WTC11 (cell line): ENCODE results near the gene SLC7A14. TPM values are rescaled to one million over a fixed set of nuclear protein-coding genes. Genes with fewer than 3 reads are reported as not detected.

ENCODE experiments used
- ATAC-seq: fragments of 200-7000 bp; cut with Tn5 transposase; 2 replicates; pipeline ENCODE4 v1.10.0; 2021; ENCODE audit warnings: mild to moderate bottlenecking, moderate library complexity
- CTCF ChIA-PET: fragments of 300-600 bp; sonication (Branson Sonifier 250); formaldehyde crosslinking; loops from one replicate; lab custom pipeline; 2021; ENCODE audit warnings: antibody characterized with exemption; lab: Charles Lee
- POLR2A ChIA-PET: fragments of 350-600 bp; sonication (Branson Sonifier 250); formaldehyde crosslinking; loops from one replicate; lab custom pipeline; 2021; ENCODE audit warnings: antibody characterized with exemption; lab: Charles Lee
- DNase-seq: peaks from one replicate; pipeline ENCODE4 v3.0.0; 2021; ENCODE audit warnings: low spot score
- H3K27ac Mint-ChIP-seq: 2 replicates; pipeline ENCODE4 v1.8.0; 2021; ENCODE audit warnings: mixed read lengths
- H3K27me3 Mint-ChIP-seq: 2 replicates; pipeline ENCODE4 v1.8.0; 2021; ENCODE audit warnings: low read depth, mild to moderate bottlenecking, moderate library complexity, mixed read lengths
- H3K36me3 Mint-ChIP-seq: 2 replicates; pipeline ENCODE4 v1.8.0; 2021; ENCODE audit warnings: mixed read lengths
- H3K4me1 Mint-ChIP-seq: 2 replicates; pipeline ENCODE4 v1.8.0; 2022; ENCODE audit warnings: mixed read lengths
- H3K4me3 Mint-ChIP-seq: 2 replicates; pipeline ENCODE4 v1.8.0; 2021; ENCODE audit warnings: mild to moderate bottlenecking, moderate library complexity, mixed read lengths
- H3K9me3 Mint-ChIP-seq: 2 replicates; pipeline ENCODE4 v1.8.0; 2021; ENCODE audit warnings: mixed read lengths
- AFF4 ChIP-seq: sonication (generic); formaldehyde crosslinking; IDR thresholded peaks from 2 replicates; pipeline ENCODE4 v1.8.1; 2023; ENCODE audit warnings: mild to moderate bottlenecking, missing genetic modification reagents, borderline replicate concordance
- ATF2 ChIP-seq: sonication (generic); formaldehyde crosslinking; IDR thresholded peaks from 2 replicates; pipeline ENCODE4 v1.8.1; 2022; ENCODE audit warnings: low read depth, missing genetic modification reagents, borderline replicate concordance
- FOXP1 ChIP-seq: sonication (generic); formaldehyde crosslinking; IDR thresholded peaks from 2 replicates; pipeline ENCODE4 v1.8.0; 2022; ENCODE audit warnings: missing genetic modification reagents, mild to moderate bottlenecking, moderate library complexity, borderline replicate concordance
- GABPB1 ChIP-seq: sonication (generic); formaldehyde crosslinking; IDR thresholded peaks from 2 replicates; pipeline ENCODE4 v1.8.1; 2023; ENCODE audit warnings: mild to moderate bottlenecking, missing genetic modification reagents
- JAZF1 ChIP-seq: fragments of 250-450 bp; sonication (Bioruptor Pico); IDR thresholded peaks from 2 replicates; pipeline ENCODE4 v1.9.0; 2021; ENCODE audit warnings: moderate library complexity, mild to moderate bottlenecking, inconsistent platforms
- NFYB ChIP-seq: sonication (generic); formaldehyde crosslinking; conservative IDR thresholded peaks from 2 replicates; pipeline ENCODE4 v1.8.0; 2022; ENCODE audit warnings: low read depth, missing genetic modification reagents
- ZBTB21 ChIP-seq: sonication (generic); formaldehyde crosslinking; IDR thresholded peaks from 2 replicates; pipeline ENCODE4 v1.8.1; 2023; ENCODE audit warnings: mild to moderate bottlenecking, missing genetic modification reagents, borderline replicate concordance
- ZNF416 ChIP-seq: fragments of 250-450 bp; sonication (Bioruptor Pico); IDR thresholded peaks from 2 replicates; pipeline ENCODE4 v1.9.0; 2021; ENCODE audit warnings: mild to moderate bottlenecking, inconsistent platforms
- ZNF532 ChIP-seq: fragments of 250-450 bp; sonication (Bioruptor Pico); IDR thresholded peaks from 2 replicates; pipeline ENCODE4 v1.9.0; 2021; ENCODE audit warnings: mild to moderate bottlenecking, borderline replicate concordance
- total RNA-seq: library from RNA; stranded (reverse); gene quantifications from 3 replicates; pipeline ENCODE4 v1.2.3, GENCODE V29; 2021
- TF ChIP-seq, protein P1 (sequence below): fragments of 200-600 bp; IDR thresholded peaks from 2 replicates; pipeline ENCODE4 v1.8.0; 2022; ENCODE audit warnings: antibody characterized with exemption
- TF ChIP-seq, protein P2 (sequence below): sonication (generic); formaldehyde crosslinking; IDR thresholded peaks from 2 replicates; pipeline ENCODE4 v1.8.0; 2023; ENCODE audit warnings: missing genetic modification reagents, mild to moderate bottlenecking, borderline replicate concordance
- TF ChIP-seq, protein P3 (sequence below): sonication (generic); formaldehyde crosslinking; IDR thresholded peaks from 2 replicates; pipeline ENCODE4 v1.8.1; 2023; ENCODE audit warnings: mild to moderate bottlenecking, missing genetic modification reagents, moderate library complexity

The SLC7A14 gene
- total RNA-seq, 1 experiment from 2014 or later = 0.68 TPM

DNA sequence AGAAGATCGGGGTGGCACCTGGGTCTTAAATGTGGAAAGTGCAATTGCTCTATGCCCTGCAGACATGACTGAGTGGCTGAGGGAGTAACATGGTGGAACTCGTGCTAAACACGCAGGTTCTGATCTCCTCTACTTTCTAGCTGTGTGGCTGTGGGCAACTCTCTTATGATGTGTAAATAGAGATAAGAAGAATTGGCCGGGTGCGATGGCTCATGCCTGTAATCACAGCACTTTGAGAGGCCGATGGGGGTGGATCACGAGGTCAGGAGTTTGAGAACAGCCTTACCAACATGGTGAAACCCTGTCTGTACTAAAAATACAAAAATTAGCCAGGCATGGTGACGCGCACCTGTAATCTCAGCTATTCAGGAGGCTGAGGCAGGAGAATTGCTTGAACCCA is 99.5 kb downstream of the SLC7A14 start:
- ATAC-seq (no peak), DNase-seq (no peak)
- H3K27me3 Mint-ChIP-seq = no peaks in the 10 kb centered on the region; the same call in none of the 2 replicates
- CTCF ChIA-PET = interaction anchor here (1.8 kb wide), 1 partner anchor 10 kb away, joined by 17 read pairs; no protein-coding TSS in a partner anchor
- POLR2A ChIA-PET = interaction anchor here (0.6 kb wide), 1 partner anchor 37 kb away, joined by 3 read pairs; no protein-coding TSS in a partner anchor
- no peaks in the 10 kb centered on the region for H3K36me3 Mint-ChIP-seq
- peaks cover 18% of the 10 kb centered on the region for H3K4me1 Mint-ChIP-seq
- peaks cover 13% of the 10 kb centered on the region for H3K9me3 Mint-ChIP-seq
- TF ChIP-seq, protein P1, sequence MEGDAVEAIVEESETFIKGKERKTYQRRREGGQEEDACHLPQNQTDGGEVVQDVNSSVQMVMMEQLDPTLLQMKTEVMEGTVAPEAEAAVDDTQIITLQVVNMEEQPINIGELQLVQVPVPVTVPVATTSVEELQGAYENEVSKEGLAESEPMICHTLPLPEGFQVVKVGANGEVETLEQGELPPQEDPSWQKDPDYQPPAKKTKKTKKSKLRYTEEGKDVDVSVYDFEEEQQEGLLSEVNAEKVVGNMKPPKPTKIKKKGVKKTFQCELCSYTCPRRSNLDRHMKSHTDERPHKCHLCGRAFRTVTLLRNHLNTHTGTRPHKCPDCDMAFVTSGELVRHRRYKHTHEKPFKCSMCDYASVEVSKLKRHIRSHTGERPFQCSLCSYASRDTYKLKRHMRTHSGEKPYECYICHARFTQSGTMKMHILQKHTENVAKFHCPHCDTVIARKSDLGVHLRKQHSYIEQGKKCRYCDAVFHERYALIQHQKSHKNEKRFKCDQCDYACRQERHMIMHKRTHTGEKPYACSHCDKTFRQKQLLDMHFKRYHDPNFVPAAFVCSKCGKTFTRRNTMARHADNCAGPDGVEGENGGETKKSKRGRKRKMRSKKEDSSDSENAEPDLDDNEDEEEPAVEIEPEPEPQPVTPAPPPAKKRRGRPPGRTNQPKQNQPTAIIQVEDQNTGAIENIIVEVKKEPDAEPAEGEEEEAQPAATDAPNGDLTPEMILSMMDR = no peak
- TF ChIP-seq AFF4 (CRISPR knock-in tag) = no peak
- H3K27ac Mint-ChIP-seq = no peak overlapping the region
- no peak overlapping the region for H3K4me3 Mint-ChIP-seq

- CTCF ChIA-PET = interaction anchor here (2.5 kb wide), 1 partner anchor 11 kb away, joined by 12 read pairs; no protein-coding TSS in a partner anchor
- no peaks in the 10 kb centered on the region; the same call in none of the 2 replicates for H3K27me3 Mint-ChIP-seq
- no peak for ATAC-seq
Measured at GRCh38 chr3:170485696-170486095, 100.2 kb downstream of the SLC7A14 start.

More at GRCh38 chr3:170485696-170486095, 100.2 kb downstream of the SLC7A14 start:
- Mint-ChIP-seq H3K4me1 (peaks cover 18% of the 10 kb centered on the region), H3K9me3 (peaks cover 16% of the 10 kb centered on the region), H3K36me3 (no peaks in the 10 kb centered on the region), H3K27ac (no peak overlapping the region), H3K4me3 (no peak overlapping the region)
- POLR2A ChIA-PET = no interaction called here
- TF ChIP-seq, protein P2, sequence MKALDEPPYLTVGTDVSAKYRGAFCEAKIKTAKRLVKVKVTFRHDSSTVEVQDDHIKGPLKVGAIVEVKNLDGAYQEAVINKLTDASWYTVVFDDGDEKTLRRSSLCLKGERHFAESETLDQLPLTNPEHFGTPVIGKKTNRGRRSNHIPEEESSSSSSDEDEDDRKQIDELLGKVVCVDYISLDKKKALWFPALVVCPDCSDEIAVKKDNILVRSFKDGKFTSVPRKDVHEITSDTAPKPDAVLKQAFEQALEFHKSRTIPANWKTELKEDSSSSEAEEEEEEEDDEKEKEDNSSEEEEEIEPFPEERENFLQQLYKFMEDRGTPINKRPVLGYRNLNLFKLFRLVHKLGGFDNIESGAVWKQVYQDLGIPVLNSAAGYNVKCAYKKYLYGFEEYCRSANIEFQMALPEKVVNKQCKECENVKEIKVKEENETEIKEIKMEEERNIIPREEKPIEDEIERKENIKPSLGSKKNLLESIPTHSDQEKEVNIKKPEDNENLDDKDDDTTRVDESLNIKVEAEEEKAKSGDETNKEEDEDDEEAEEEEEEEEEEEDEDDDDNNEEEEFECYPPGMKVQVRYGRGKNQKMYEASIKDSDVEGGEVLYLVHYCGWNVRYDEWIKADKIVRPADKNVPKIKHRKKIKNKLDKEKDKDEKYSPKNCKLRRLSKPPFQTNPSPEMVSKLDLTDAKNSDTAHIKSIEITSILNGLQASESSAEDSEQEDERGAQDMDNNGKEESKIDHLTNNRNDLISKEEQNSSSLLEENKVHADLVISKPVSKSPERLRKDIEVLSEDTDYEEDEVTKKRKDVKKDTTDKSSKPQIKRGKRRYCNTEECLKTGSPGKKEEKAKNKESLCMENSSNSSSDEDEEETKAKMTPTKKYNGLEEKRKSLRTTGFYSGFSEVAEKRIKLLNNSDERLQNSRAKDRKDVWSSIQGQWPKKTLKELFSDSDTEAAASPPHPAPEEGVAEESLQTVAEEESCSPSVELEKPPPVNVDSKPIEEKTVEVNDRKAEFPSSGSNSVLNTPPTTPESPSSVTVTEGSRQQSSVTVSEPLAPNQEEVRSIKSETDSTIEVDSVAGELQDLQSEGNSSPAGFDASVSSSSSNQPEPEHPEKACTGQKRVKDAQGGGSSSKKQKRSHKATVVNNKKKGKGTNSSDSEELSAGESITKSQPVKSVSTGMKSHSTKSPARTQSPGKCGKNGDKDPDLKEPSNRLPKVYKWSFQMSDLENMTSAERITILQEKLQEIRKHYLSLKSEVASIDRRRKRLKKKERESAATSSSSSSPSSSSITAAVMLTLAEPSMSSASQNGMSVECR (CRISPR knock-in tag) = no peak
- TF ChIP-seq ATF2 (CRISPR knock-in tag) = no peak
- no peak for TF ChIP-seq ZBTB21 (CRISPR knock-in tag)
- TF ChIP-seq ZNF416 (CRISPR knock-in tag) = no peak
- TF ChIP-seq NFYB = no peak
- no peak for TF ChIP-seq GABPB1 (CRISPR knock-in tag)
- no peak for TF ChIP-seq JAZF1
- no peak for TF ChIP-seq ZNF532 (CRISPR knock-in tag)
- TF ChIP-seq, protein P3, sequence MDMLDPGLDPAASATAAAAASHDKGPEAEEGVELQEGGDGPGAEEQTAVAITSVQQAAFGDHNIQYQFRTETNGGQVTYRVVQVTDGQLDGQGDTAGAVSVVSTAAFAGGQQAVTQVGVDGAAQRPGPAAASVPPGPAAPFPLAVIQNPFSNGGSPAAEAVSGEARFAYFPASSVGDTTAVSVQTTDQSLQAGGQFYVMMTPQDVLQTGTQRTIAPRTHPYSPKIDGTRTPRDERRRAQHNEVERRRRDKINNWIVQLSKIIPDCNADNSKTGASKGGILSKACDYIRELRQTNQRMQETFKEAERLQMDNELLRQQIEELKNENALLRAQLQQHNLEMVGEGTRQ (CRISPR knock-in tag) = no peak
- no peak for TF ChIP-seq FOXP1 (CRISPR knock-in tag)
- DNase-seq = no peak
